ENCODE measurements around the gene TEKT5. TPM values are rescaled to one million over a fixed set of nuclear protein-coding genes. Genes with fewer than 3 reads are reported as not detected.

TEKT5 gene
- total RNA-seq, 1 experiment from 2014 or later = not detected

- ChIA-PET POLR2A (no interaction called here), CTCF (no interaction called here)
- Histone ChIP-seq H3K9me3 (ENCODE audit: control insufficient read depth, insufficient read depth, low read depth, low read length) (no peaks in the 10 kb centered on the region), H3K27me3 (ENCODE audit: control insufficient read depth, insufficient read depth, low read length) (no peaks in the 10 kb centered on the region), H3K27ac (ENCODE audit: low read length) (no peak overlapping the region), H3K4me3 (ENCODE audit: low read depth in 2 of 2, low read length in 2 of 2) (no peak overlapping the region), H3K36me3 (ENCODE audit: control insufficient read depth, insufficient read depth, low read length) (no peaks in the 10 kb centered on the region), H3K4me1 (ENCODE audit: control insufficient read depth, insufficient read depth, low read length) (no peaks in the 10 kb centered on the region)
- in situ Hi-C loops (cut with HindIII; ENCODE audit: low pct_unique_long_range_greater_than_20kb, low sequenced_read_pairs) (no loop called here), intact Hi-C loops (cut with micrococcal nuclease; ENCODE audit: unreplicated experiment) (no loop called here)
- ATAC-seq (no peak), DNase-seq (ENCODE audit: low read depth, low spot score) (no peak)
- TF ChIP-seq CTCF (IDR thresholded peaks at IDR 0.05) (no peak), SIN3A (IDR thresholded peaks at IDR 0.05; ENCODE audit: borderline replicate concordance, insufficient read depth, low read depth, low read length) (no peak), TCF7L2 (IDR thresholded peaks at IDR 0.05; ENCODE audit: low read depth, low read length) (no peak), POLR2AphosphoS5 (IDR thresholded peaks at IDR 0.05; ENCODE audit: low read depth, low read length) (no peak), REST (IDR thresholded peaks at IDR 0.05; ENCODE audit: insufficient read depth in 1 of 2, low read depth in 2 of 2, low read length in 1 of 2) (no peak)
- BruUV-seq (replicated peaks) = no TSS peak
Observed at GRCh38 chr16:10675861-10676260, 18.9 kb downstream of the TEKT5 start.

GRCh38 chr16:10675216-10675615 lies 19.5 kb downstream of the TEKT5 start:
- no peaks in the 10 kb centered on the region for H3K36me3 ChIP-seq (ENCODE audit: control insufficient read depth, insufficient read depth, low read length)
- no peaks in the 10 kb centered on the region for H3K9me3 ChIP-seq (ENCODE audit: control insufficient read depth, insufficient read depth, low read depth, low read length)
- no peak for ATAC-seq
- POLR2A ChIA-PET = no interaction called here
- CTCF ChIA-PET = no interaction called here
- in situ Hi-C loops (cut with HindIII; ENCODE audit: low pct_unique_long_range_greater_than_20kb, low sequenced_read_pairs) = no loop called here
- no TSS peak for BruUV-seq (replicated peaks)
- intact Hi-C loops (cut with micrococcal nuclease; ENCODE audit: unreplicated experiment) = no loop called here
- H3K4me3 ChIP-seq (ENCODE audit: low read depth in 2 of 2, low read length in 2 of 2) = no peak overlapping the region
- no peak overlapping the region for H3K27ac ChIP-seq (ENCODE audit: low read length)
- no peaks in the 10 kb centered on the region for H3K4me1 ChIP-seq (ENCODE audit: control insufficient read depth, insufficient read depth, low read length)
- H3K27me3 ChIP-seq (ENCODE audit: control insufficient read depth, insufficient read depth, low read length) = no peaks in the 10 kb centered on the region
- no peak for DNase-seq (ENCODE audit: low read depth, low spot score)
- TF ChIP-seq REST (IDR thresholded peaks at IDR 0.05; ENCODE audit: insufficient read depth in 1 of 2, low read depth in 2 of 2, low read length in 1 of 2) (no peak), CTCF (IDR thresholded peaks at IDR 0.05) (no peak), TCF7L2 (IDR thresholded peaks at IDR 0.05; ENCODE audit: low read depth, low read length) (no peak), SIN3A (IDR thresholded peaks at IDR 0.05; ENCODE audit: borderline replicate concordance, insufficient read depth, low read depth, low read length) (no peak), POLR2AphosphoS5 (IDR thresholded peaks at IDR 0.05; ENCODE audit: low read depth, low read length) (no peak)
